Measurements from ENCODE around the gene NFKB1.
"Not testable (repeated sequence)": the region's sequence is repeated elsewhere in the genome, so short reads cannot be mapped to it uniquely, and the experiment has no call there.

The NFKB1 gene

GRCh38 chr4:102500696-102501446 is at the start of gene NFKB1:
NFKB1 (plus strand) TSS chr4:102501359; CDS start chr4:102525519, 24,160 bp downstream.
- DNase-seq (ENCODE audit: low spot score), result peak; percentile 31

GRCh38 chr4:102452854-102453253 is 48.3 kb upstream of the NFKB1 start:
- no peak for DNase-seq (ENCODE audit: low spot score)

- no peak for DNase-seq (ENCODE audit: low spot score)
These were observed 47.3 kb upstream of the NFKB1 start for GRCh38 chr4:102453827-102454226.

GRCh38 chr4:102454268-102454667 is 46.9 kb upstream of the NFKB1 start:
- no peak for DNase-seq (ENCODE audit: low spot score)

GRCh38 chr4:102454981-102455685 is 46.0 kb upstream of the NFKB1 start:
- DNase-seq (ENCODE audit: low spot score), result no peak

- DNase-seq (ENCODE audit: low spot score), result no peak
These were observed 45.4 kb upstream of the NFKB1 start for GRCh38 chr4:102455750-102456149.

GRCh38 chr4:102466298-102466697 is 34.9 kb upstream of the NFKB1 start:
- no peak for DNase-seq (ENCODE audit: low spot score)

- DNase-seq (ENCODE audit: low spot score), result no peak
These were observed 31.4 kb upstream of the NFKB1 start for GRCh38 chr4:102469806-102470205.

GRCh38 chr4:102472441-102473013 is 28.6 kb upstream of the NFKB1 start:
- DNase-seq (ENCODE audit: low spot score), result no peak

GRCh38 chr4:102473476-102473875 is 27.7 kb upstream of the NFKB1 start:
- DNase-seq (ENCODE audit: low spot score), result no peak

GRCh38 chr4:102474736-102475504 is 26.2 kb upstream of the NFKB1 start:
- no peak for DNase-seq (ENCODE audit: low spot score)

GRCh38 chr4:102477657-102478056 is 23.5 kb upstream of the NFKB1 start:
- no peak for DNase-seq (ENCODE audit: low spot score)

- DNase-seq (ENCODE audit: low spot score), result no peak
These were observed 23.0 kb upstream of the NFKB1 start for GRCh38 chr4:102478186-102478585.

- DNase-seq (ENCODE audit: low spot score), result not testable (repeated sequence)
These were observed 21.3 kb upstream of the NFKB1 start for GRCh38 chr4:102479832-102480231.

- DNase-seq (ENCODE audit: low spot score), result no peak
These were observed 18.0 kb upstream of the NFKB1 start for GRCh38 chr4:102483120-102483519.

GRCh38 chr4:102483990-102484692 is 17.0 kb upstream of the NFKB1 start:
- DNase-seq (ENCODE audit: low spot score), result not testable (repeated sequence)

GRCh38 chr4:102492531-102493241 is 8.5 kb upstream of the NFKB1 start:
- no peak for DNase-seq (ENCODE audit: low spot score)

- DNase-seq (ENCODE audit: low spot score), result no peak
These were observed 7.9 kb upstream of the NFKB1 start for GRCh38 chr4:102493257-102493656.

- DNase-seq (ENCODE audit: low spot score), result no peak
These were observed 7.4 kb upstream of the NFKB1 start for GRCh38 chr4:102493794-102494193.

GRCh38 chr4:102494603-102495002 is 6.6 kb upstream of the NFKB1 start:
- no peak for DNase-seq (ENCODE audit: low spot score)

- no peak for DNase-seq (ENCODE audit: low spot score)
These were observed 3.2 kb upstream of the NFKB1 start for GRCh38 chr4:102497986-102498385.

All from hematopoietic multipotent progenitor cell treated with erythropoietin and hydrocortisone succinate and interleukin-3 and kit ligand, for 17 days (in vitro differentiated cells).